Renal cortex interstitium (tissue), 11 donors: ENCODE measurements around the gene PPP2R3B. TPM values are rescaled to one million over a fixed set of nuclear protein-coding genes. Genes with fewer than 3 reads are reported as not detected.
"Not testable (repeated sequence)": the region's sequence is repeated elsewhere in the genome, so short reads cannot be mapped to it uniquely, and the experiment has no call there.

Source experiments
- DNase-seq, 11 donors: peaks; one replicate each; pipeline ENCODE4 v3.0.0-alpha.2; 2013; ENCODE audit warnings: low read depth in 9 of 11, low spot score in 4 of 11; ENCODE audit errors: extremely low read depth in 1 of 11
- polyA plus RNA-seq, 3 donors: library from polyadenylated mRNA; unstranded; fragments of 120-200 nt; gene quantifications; one replicate each; pipeline ENCODE4 v1.2.1, GENCODE V29; 2013; ENCODE audit not compliant: insufficient read length in 3 of 3

PPP2R3B gene
- polyA plus RNA-seq, 3 donors: 19.9 to 28.8 (median 24.6) TPM

DNA sequence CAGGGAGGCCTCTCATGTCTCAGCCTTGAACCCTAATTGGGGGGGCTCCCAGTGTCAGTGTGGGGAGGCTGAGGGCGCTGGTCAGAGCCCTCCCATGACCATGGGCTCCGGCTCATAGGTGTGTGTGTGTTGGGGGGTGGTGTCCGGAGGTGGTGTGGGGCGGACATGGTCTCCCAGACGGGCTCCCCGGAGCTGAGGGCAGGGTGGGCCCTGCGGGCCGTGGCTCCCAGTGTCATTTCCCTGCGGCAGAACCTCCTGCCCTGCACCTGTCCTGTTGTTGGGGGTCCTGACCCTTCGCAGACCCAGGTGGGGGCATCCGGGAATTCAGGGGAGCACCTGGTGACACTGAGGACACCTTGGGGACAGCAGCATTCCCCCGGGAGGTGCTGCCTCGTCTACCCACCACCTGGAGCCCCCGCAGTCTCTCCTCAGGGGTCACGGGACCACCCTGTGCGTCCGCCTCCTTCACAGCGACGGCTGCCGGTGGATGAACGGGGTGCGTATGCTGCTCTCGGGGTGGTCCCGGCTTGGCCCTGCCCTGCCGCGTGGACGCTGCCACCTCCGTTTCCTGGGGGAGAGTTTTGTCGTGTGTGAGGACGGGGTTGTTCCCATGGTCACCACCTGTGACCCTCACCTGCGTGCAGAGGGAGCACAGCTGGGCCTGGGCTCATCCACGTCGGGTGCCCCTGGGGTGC lies 53.6 kb downstream of the PPP2R3B start:
- DNase-seq: no peak

- no peak for DNase-seq
Observed at GRCh38 chrX:332496-332860, 54.2 kb downstream of the PPP2R3B start.

DNA sequence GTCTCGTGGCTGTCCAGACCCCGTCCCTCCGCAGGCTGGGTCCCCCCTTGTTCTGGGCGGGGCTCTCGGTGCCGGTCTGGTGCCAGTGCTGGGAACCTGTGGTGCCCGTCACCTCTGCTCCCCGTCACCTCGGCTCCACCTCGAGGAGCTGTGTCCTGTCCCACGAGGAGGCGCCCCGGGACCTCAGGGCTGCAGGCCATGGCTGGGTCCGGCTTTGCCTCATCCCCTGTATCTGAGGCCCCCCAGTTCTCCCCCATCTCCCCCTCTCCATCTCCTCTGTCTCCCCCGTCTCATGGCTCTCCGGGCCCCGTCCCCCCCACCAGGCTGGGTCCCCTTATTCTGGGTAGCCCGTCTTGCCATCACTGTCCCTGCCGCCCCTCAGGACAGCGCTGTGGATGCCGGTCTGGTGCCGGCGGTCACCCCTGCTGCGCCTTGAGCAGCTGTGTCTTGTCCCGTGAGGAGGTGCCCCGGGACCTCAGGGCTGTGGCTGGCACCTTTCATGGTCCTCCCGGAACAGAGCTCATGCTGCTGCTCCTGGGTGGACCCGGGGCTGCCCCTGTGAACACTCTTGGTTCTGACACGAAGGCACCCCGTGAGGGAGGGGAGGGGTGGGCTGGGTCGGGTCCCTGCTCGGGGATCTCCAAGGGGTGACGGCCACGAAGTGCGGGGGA lies 54.7 kb downstream of the PPP2R3B start:
- DNase-seq: no peak

GRCh38 chrX:331151-331824 lies 55.4 kb downstream of the PPP2R3B start:
- DNase-seq: no peak

DNA sequence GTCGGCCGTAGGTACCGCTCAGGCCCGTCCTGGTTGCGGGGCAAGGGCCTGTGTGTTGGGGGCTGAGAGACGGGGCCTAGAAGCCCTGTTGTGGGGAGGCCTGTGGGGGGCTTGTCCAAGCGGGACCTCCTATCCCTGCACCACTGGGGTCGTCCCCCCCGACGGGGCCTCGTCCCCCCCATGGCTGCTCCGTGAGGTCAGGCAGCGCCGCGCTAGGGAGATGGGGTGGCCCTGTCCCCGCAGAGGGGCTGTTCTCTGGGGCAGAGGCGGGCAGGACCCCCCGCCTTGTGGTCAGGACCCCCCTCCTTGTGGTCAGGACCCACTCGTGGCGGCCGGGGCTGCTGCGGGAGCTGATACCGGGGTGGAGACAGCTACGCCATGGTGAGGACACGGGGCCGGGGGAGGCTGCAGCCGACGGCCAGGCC lies 56.0 kb downstream of the PPP2R3B start:
- DNase-seq: no peak

- DNase-seq: not testable (repeated sequence)
Observed at GRCh38 chrX:330141-330725, 56.5 kb downstream of the PPP2R3B start.

DNA sequence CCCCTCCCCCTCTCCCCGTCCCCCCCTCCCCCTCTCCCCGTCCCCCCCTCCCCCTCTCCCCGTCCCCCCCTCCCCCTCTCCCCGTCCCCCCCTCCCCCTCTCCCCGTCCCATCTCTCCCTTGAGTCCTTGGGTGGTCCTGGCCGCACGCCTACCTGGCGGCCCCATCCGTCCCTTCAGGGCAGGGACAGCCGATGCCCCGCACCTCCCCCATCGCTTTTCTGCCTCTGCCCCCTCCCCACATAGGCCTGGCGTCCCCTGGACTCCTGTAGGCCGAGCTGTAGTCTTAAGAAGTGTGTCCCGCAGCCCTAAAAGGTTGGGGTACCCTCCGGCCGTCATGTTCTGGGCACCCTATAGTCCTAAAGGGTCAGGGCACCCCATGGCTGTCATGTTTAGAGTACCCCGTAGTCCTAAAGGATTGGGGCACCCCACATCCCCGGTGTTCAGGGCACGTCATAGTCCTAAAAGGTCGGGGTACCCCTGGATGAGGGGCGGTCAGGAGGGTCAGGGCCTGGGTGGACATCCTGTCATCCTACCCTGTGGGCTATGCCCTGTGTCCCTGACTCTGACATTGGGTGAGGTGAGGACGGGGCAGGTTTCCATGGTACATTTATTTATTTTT lies 57.3 kb downstream of the PPP2R3B start:
- no peak for DNase-seq

DNA sequence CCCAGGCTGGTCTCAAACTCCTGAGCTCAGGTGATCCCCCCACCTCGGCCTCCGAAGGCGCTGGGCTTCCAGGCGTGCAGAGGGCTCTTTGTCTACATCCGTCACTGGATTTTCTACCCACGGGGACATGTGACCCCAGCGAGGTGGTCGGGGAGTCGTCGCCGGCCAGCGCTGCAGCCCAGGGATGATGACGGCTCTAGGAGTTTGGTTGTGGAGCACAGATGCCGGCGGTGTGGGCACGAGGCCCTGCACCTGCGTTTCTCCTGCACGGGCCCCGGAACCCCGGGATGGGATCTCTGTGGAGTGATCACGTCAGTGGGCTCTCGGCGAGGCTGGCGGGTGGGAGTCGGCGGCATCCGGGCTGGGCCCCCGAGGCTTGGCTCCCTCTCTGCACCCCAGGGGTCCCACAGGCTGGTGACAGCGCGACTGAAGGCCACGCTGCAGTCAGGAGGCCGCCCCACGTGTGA lies 59.0 kb downstream of the PPP2R3B start:
- DNase-seq: no peak

DNA sequence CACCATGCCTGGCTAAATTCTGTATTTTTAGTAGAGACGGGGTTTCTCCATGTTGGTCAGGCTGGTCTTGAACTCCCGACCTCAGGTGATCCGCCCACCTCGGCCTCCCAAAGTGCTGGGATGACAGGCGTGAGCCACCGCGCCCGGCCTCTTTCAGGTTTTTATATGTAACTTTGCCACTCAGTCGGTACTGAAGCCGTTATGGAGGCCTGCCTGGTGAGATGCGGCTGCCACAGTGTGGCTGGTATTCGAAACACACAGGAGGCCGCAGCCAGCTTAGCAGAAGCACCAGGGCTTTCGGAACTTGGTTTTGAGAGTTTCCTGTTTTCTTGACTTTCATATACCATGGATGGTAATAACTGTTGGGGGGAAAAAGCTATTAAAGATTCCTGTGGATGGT lies 62.0 kb downstream of the PPP2R3B start:
- DNase-seq: not testable (repeated sequence)

DNA sequence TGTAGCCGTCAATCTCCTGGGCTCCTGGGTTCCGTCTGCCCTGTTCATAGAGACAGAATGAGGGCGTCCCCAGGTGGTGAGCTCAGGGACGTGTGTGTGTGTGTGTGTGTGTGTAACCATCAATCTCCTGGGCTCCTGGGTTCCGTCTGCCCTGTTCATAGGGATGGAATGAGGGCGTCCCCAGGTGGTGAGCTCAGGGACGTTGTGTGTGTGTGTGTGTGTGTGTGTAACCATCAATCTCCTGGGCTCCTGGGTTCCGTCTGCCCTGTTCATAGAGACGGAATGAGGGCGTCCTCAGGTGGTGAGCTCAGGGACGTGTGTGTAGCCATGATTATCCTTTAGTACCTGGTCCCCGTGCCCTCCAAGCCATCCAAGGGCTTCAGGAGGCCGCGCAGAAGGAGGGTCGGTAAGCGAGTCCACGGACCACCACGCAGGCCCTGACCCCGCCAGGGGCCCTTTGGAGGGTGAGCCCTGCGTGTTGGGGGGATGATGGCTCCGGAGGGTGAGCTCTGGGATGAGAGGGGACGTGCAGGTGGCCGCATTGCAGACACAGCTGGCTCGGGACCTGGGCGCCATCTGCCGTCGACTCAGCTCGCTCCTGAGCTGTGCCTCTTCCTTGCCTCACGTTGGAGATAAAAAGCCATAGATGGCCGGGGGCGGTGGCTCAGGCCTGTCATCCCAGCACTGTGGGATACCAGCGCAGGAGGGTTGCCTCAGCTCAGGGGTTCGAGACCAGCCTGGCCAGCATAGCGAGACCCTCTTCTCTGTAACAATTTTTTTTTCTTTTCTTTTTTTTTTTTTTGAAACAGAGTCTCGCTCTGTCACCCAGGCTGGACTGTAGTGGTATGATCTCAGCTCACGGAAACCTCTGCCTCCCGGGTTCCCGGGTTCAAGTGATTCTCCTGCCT lies 62.7 kb downstream of the PPP2R3B start:
- peak in 1 of 11 donors; percentile 53 for DNase-seq

GRCh38 chrX:320126-320783 lies 66.5 kb downstream of the PPP2R3B start:
- no peak for DNase-seq

GRCh38 chrX:319579-320125 lies 67.1 kb downstream of the PPP2R3B start:
- no peak for DNase-seq

GRCh38 chrX:318739-319578 lies 67.7 kb downstream of the PPP2R3B start, which contains the start of gene GTPBP6:
Gene GTPBP6 (minus strand): TSS chrX:318796. CDS start chrX:318787, 9 bp downstream.
- peak; percentile 97 to 100 (median 99) for DNase-seq

- peak; percentile 85 to 98 (median 93) for DNase-seq
Observed at GRCh38 chrX:318068-318738, 68.5 kb downstream of the PPP2R3B start.

GRCh38 chrX:317424-318067 lies 69.2 kb downstream of the PPP2R3B start:
- DNase-seq: no peak
